Upper lobe of right lung (tissue), 1 donor: Measurements from ENCODE around the gene MYF5. TPM values are rescaled to one million over a fixed set of nuclear protein-coding genes. Genes with fewer than 3 reads are reported as not detected.

Experiments
- ATAC-seq: fragments of 200-7000 bp; cut with Tn5 transposase; one replicate; pipeline ENCODE4 v1.9.1; 2020; ENCODE audit warnings: mild to moderate bottlenecking, moderate library complexity
- DNase-seq: peaks from one replicate; pipeline ENCODE4 v3.0.0-alpha.2; 2020
- H3K27ac ChIP-seq: fragments of 200-600 bp; one replicate; pipeline ENCODE4 v1.8.0; 2022
- H3K27me3 ChIP-seq: fragments of 200-600 bp; one replicate; pipeline ENCODE4 v1.8.0; 2022; ENCODE audit warnings: mild to moderate bottlenecking
- H3K36me3 ChIP-seq: fragments of 200-600 bp; one replicate; pipeline ENCODE4 v1.8.0; 2022
- H3K4me1 ChIP-seq: fragments of 200-600 bp; one replicate; pipeline ENCODE4 v1.8.0; 2022
- H3K4me3 ChIP-seq: fragments of 200-600 bp; one replicate; pipeline ENCODE4 v1.8.0; 2022; ENCODE audit warnings: mild to moderate bottlenecking
- H3K9me3 ChIP-seq: fragments of 200-600 bp; one replicate; pipeline ENCODE4 v1.8.0; 2022
- intact Hi-C: fragments of 100-400 bp; cut with DNase I; formaldehyde crosslinking; loops from one replicate; pipeline ENCODE4 v1.11.0; 2022
- total RNA-seq: library from RNA; stranded (reverse); fragmentation: NEBNext Ultra II Directional; extraction: Animal tissue kit (Norgen Biotek cat#: 25700); gene quantifications from one replicate; pipeline ENCODE4 v1.2.1, GENCODE V29; 2021
- TF ChIP-seq, protein P1 (sequence below): fragments of 200-600 bp; IDR thresholded peaks from one replicate; pipeline ENCODE4 v1.8.0; 2022; ENCODE audit warnings: antibody characterized with exemption
- donor health status: DM: no; HTN: yes; CAD: no; lungs with severe emphysema.

MYF5 gene
- total RNA-seq, 1 donor from 2014 or later, result not detected

DNA sequence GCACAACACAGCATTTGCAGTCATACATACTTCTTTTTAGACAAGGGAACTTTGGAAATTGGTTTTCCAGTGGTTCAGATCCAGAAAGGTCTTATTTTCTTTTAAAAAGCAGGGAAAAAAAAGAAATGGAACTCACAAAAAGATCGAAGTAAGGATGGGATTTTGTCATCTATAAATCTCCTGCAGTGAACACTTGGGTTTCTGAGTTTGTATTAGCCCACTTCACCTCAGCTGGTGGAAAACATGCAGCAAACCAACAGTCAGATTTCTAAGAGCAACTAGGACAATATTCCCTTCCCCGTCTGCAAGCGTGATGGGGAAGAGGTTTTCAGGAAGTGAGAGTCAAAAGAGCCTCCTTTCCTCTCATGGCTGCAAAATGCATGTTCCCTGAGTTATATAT lies 4.6 kb downstream of the MYF5 start:
- no peak for ATAC-seq
- Histone ChIP-seq H3K27me3 (no peaks in the 10 kb centered on the region), H3K9me3 (no peaks in the 10 kb centered on the region), H3K36me3 (no peaks in the 10 kb centered on the region), H3K27ac (no peak overlapping the region), H3K4me1 (no peaks in the 10 kb centered on the region), H3K4me3 (no peak overlapping the region)
- intact Hi-C loops, result no loop called here
- DNase-seq, result no peak
- TF ChIP-seq, protein P1, sequence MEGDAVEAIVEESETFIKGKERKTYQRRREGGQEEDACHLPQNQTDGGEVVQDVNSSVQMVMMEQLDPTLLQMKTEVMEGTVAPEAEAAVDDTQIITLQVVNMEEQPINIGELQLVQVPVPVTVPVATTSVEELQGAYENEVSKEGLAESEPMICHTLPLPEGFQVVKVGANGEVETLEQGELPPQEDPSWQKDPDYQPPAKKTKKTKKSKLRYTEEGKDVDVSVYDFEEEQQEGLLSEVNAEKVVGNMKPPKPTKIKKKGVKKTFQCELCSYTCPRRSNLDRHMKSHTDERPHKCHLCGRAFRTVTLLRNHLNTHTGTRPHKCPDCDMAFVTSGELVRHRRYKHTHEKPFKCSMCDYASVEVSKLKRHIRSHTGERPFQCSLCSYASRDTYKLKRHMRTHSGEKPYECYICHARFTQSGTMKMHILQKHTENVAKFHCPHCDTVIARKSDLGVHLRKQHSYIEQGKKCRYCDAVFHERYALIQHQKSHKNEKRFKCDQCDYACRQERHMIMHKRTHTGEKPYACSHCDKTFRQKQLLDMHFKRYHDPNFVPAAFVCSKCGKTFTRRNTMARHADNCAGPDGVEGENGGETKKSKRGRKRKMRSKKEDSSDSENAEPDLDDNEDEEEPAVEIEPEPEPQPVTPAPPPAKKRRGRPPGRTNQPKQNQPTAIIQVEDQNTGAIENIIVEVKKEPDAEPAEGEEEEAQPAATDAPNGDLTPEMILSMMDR, result no peak

DNA sequence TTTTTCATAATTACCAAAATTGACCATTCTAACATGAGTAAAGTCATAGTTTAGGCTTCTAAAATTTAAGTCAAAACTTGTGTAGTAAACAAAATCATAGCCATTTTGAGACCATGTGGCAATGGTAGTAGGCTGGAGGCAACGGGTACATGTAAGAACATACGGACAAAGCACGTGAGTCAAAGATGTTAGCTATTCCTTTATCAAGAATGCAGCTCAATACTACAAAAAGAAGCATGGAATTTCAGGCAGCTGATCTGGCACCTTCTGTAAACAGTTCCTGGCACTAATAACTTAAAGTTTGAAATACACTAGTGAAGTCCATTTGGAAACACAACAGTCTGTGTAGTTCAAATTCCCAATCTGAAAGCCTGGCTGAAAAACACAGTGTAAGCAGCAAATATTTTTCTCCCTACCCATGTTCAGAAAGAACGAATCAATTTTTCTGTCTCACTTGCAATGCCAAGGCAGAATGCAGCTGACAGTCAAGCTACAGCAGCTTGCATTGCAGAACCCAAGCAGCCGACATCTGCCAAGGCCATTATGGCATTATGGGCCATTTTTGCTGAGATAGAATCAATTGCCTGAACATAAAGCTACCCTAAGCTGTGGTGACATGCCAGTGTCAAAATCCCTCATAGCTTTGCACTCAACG lies 29.3 kb downstream of the MYF5 start:
- Histone ChIP-seq H3K9me3 (no peaks in the 10 kb centered on the region), H3K27ac (no peak overlapping the region), H3K4me3 (no peak overlapping the region), H3K27me3 (no peaks in the 10 kb centered on the region), H3K36me3 (no peaks in the 10 kb centered on the region), H3K4me1 (no peaks in the 10 kb centered on the region)
- intact Hi-C loops, result no loop called here
- TF ChIP-seq, protein P1, result no peak
- ATAC-seq (no peak), DNase-seq (no peak)

DNA sequence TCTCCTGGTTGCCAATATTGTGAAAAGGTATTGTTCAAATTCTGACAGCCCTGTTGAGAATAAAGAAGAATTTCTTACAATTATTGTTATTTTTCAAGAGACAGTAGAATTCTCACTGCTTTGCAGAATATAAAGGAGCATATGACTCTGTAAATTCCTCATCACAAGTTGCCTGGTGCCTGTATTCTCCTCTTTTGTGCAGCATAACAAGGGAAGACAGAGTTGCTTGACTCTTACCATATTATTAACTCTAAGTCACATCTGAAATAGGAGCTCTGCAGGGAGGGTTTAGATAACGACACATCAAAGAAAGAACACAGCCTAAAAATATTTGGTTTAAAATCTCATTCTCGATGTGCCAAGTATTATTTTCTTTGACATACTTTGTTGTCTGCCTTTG lies 31.1 kb downstream of the MYF5 start:
- Histone ChIP-seq H3K36me3 (no peaks in the 10 kb centered on the region), H3K27ac (no peak overlapping the region), H3K27me3 (no peaks in the 10 kb centered on the region), H3K9me3 (no peaks in the 10 kb centered on the region), H3K4me3 (no peak overlapping the region), H3K4me1 (no peaks in the 10 kb centered on the region)
- ATAC-seq (no peak), DNase-seq (no peak)
- TF ChIP-seq, protein P1, result no peak
- intact Hi-C loops, result no loop called here

DNA sequence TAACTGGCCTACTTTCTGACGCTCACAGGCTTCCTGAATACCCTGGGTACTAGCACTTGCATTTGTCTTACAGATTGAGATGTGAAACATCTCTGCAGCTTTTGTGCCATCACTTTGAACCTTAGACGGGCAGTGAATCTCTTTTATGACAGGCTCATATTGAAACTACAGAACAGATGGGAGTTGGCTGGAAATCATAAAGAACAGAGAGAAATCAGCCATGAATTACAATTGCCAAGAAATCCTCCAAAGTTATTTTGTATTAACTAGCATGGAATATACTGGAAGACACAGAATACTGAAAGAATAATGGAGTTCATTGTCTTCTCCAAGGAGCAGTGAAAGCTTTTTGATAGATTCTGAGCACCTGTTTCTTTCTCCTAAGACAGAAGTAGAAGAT lies 32.7 kb downstream of the MYF5 start:
- ATAC-seq, result no peak

DNA sequence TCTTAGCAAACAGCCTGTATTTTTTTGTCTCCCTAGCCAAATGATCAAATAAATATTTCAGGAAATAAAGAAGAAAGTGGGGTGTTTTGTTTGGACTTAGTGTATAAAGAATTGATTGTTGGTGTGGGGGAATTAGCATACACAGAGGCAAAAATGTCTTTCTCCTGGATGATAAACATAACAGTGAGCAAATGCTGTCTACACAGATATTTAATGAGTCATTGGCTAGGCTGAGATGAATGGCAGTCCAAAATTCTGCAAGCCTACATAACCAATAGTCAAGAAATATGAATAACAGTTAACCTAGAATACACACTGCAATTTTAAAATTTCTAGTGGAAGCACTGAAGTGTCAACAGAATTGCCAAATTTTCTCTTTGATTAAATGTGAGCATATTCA lies 35.8 kb downstream of the MYF5 start:
- Histone ChIP-seq H3K4me3 (no peak overlapping the region), H3K9me3 (no peaks in the 10 kb centered on the region), H3K27ac (no peak overlapping the region), H3K36me3 (no peaks in the 10 kb centered on the region), H3K27me3 (no peaks in the 10 kb centered on the region), H3K4me1 (no peaks in the 10 kb centered on the region)
- ATAC-seq (no peak), DNase-seq (no peak)
- TF ChIP-seq, protein P1, result no peak
- intact Hi-C loops, result no loop called here

More for the DNA sequence above, 32.7 kb downstream of the MYF5 start:
- Histone ChIP-seq H3K4me3 (no peak overlapping the region), H3K9me3 (no peaks in the 10 kb centered on the region), H3K4me1 (no peaks in the 10 kb centered on the region), H3K36me3 (no peaks in the 10 kb centered on the region), H3K27ac (no peak overlapping the region), H3K27me3 (no peaks in the 10 kb centered on the region)
- DNase-seq, result no peak
- intact Hi-C loops, result no loop called here
- TF ChIP-seq, protein P1, result no peak

DNA sequence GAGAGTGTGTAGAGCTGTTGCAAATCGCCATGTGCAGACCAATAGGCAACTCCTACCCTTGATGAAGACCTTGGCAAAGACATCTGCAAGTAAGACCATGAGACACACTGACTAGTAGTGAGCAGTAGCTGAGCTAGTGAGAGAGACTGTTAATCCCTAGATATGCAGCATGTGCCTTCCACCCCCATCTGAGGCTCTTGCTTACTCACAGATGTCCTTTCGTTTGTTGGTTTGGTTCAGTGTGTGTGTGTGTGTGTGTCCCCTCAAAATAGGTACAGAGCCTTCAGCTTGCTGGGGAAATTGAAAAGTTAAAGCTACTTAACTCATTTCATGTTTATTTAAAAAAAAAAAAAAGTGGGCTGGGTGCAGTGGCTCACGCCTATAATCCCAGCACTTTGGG lies 37.6 kb downstream of the MYF5 start:
- Histone ChIP-seq H3K36me3 (no peaks in the 10 kb centered on the region), H3K9me3 (no peaks in the 10 kb centered on the region), H3K4me1 (no peaks in the 10 kb centered on the region), H3K4me3 (no peak overlapping the region), H3K27me3 (no peaks in the 10 kb centered on the region), H3K27ac (no peak overlapping the region)
- intact Hi-C loops, result no loop called here
- DNase-seq, result no peak
- TF ChIP-seq, protein P1, result no peak
- no peak for ATAC-seq
